ENCODE results near the gene ATP8B4. TPM values are rescaled to one million over a fixed set of nuclear protein-coding genes. Genes with fewer than 3 reads are reported as not detected.

The ATP8B4 gene
- total and polyA plus RNA-seq, 10 of the 15 experiments (the other 5 are each of a cell fraction or from before 2014, with no cell fraction given): 0.02 to 0.94 (median 0.19) TPM

- no peak for FAIRE-seq
- no TSS peak for BruUV-seq (replicated peaks)
- no peak overlapping the region for H3K9ac ChIP-seq (ENCODE audit: control insufficient read depth, insufficient read depth, low read length)
- H3K27ac ChIP-seq (ENCODE audit: control insufficient read depth, insufficient read depth): no peak overlapping the region
- POLR2A ChIA-PET: no interaction called here
- H3K9me3 ChIP-seq (replicated peaks; ENCODE audit: control insufficient read depth, insufficient read depth, low read length): no peaks in the 10 kb centered on the region
- H3K4me2 ChIP-seq (ENCODE audit: control insufficient read depth, insufficient read depth): no peak overlapping the region
- H3K27me3 ChIP-seq (replicated peaks in 1 of 2; ENCODE audit: control insufficient read depth in 2 of 2, insufficient read depth in 2 of 2, low read length in 1 of 2): no peaks in the 10 kb centered on the region
- intact Hi-C loops (cut with micrococcal nuclease; ENCODE audit: unreplicated experiment): no loop called here
- SMC1A ChIA-PET (ENCODE audit: uncharacterized antibody, unreplicated experiment): interaction anchor here (3.1 kb wide), 1 partner anchor 26 kb away, joined by 10 read pairs; no protein-coding TSS in a partner anchor
- no peak for DNase-seq (ENCODE audit: low read depth, low spot score)
- no peak overlapping the region for H2AFZ ChIP-seq (ENCODE audit: control insufficient read depth, low read depth, low read length)
- H3K36me3 ChIP-seq (ENCODE audit: control insufficient read depth in 2 of 2, insufficient read depth in 2 of 2, low read length in 1 of 2): no peaks in the 10 kb centered on the region
- 0% methylated on average over 1 of the region's 1 CpG for WGBS (ENCODE audit: insufficient coverage, insufficient replicate concordance, low lambda C conversion rate, missing lambda C conversion rate)
- no peaks in the 10 kb centered on the region; the same call in 1 of the 2 replicates for H3K4me1 ChIP-seq (ENCODE audit: control insufficient read depth, insufficient read depth, low read length)
- TF ChIP-seq HCFC1 (IDR thresholded peaks at IDR 0.05; ENCODE audit: low read length): no peak
- TF ChIP-seq PAX5 (IDR thresholded peaks at IDR 0.05; ENCODE audit: borderline replicate concordance, low read depth, low read length): no peak
- TF ChIP-seq IRF5 (IDR thresholded peaks at IDR 0.05; ENCODE audit: borderline replicate concordance): no peak
- TF ChIP-seq USF2 (IDR thresholded peaks at IDR 0.05; ENCODE audit: borderline replicate concordance, low read depth, low read length): no peak
- RAD21 ChIA-PET (ENCODE audit: unreplicated experiment): interaction anchor here (3.5 kb wide), 1 partner anchor 26 kb away, joined by 19 read pairs; no protein-coding TSS in a partner anchor
- H3K79me2 ChIP-seq (ENCODE audit: control insufficient read depth, insufficient read depth, low read length): no peaks in the 10 kb centered on the region
- no peaks in the 10 kb centered on the region for H4K20me1 ChIP-seq (ENCODE audit: control insufficient read depth, insufficient read depth)
- CTCF ChIA-PET: interaction anchor here (0.7 to 2.1 kb wide), 2 partner anchors 74 to 339 kb away, joined by 3 to 5 read pairs; no protein-coding TSS in a partner anchor
- in situ Hi-C loops (cut with MboI): no loop called here
- no peak for ATAC-seq
- H3K4me3 ChIP-seq: no peak overlapping the region
Observed at GRCh38 chr15:49977306-49977705, 141.7 kb downstream of the ATP8B4 start.

GRCh38 chr15:49964551-49964950 lies 154.5 kb downstream of the ATP8B4 start:
- RAD21 ChIA-PET (ENCODE audit: unreplicated experiment): no interaction called here
- no peaks in the 10 kb centered on the region for H3K4me1 ChIP-seq (ENCODE audit: control insufficient read depth, insufficient read depth, low read length)
- H3K4me3 ChIP-seq: no peak overlapping the region
- CTCF ChIA-PET: no interaction called here
- POLR2A ChIA-PET: no interaction called here
- in situ Hi-C loops (cut with MboI): no loop called here
- H3K4me2 ChIP-seq (ENCODE audit: control insufficient read depth, insufficient read depth): no peak overlapping the region
- no peak for DNase-seq (ENCODE audit: low read depth, low spot score)
- H2AFZ ChIP-seq (ENCODE audit: control insufficient read depth, low read depth, low read length): no peak overlapping the region
- no peak for ATAC-seq
- no peaks in the 10 kb centered on the region for H4K20me1 ChIP-seq (ENCODE audit: control insufficient read depth, insufficient read depth)
- intact Hi-C loops (cut with micrococcal nuclease; ENCODE audit: unreplicated experiment): no loop called here
- no peaks in the 10 kb centered on the region for H3K36me3 ChIP-seq (ENCODE audit: control insufficient read depth in 2 of 2, insufficient read depth in 2 of 2, low read length in 1 of 2)
- 20% methylated on average over 1 of the region's 1 CpG for WGBS (ENCODE audit: insufficient coverage, insufficient replicate concordance, low lambda C conversion rate, missing lambda C conversion rate)
- no peak overlapping the region for H3K9ac ChIP-seq (ENCODE audit: control insufficient read depth, insufficient read depth, low read length)
- no peaks in the 10 kb centered on the region for H3K79me2 ChIP-seq (ENCODE audit: control insufficient read depth, insufficient read depth, low read length)
- SMC1A ChIA-PET (ENCODE audit: uncharacterized antibody, unreplicated experiment): no interaction called here
- no TSS peak for BruUV-seq (replicated peaks)
- H3K27me3 ChIP-seq (replicated peaks in 1 of 2; ENCODE audit: control insufficient read depth in 2 of 2, insufficient read depth in 2 of 2, low read length in 1 of 2): no peaks in the 10 kb centered on the region
- no peak overlapping the region for H3K27ac ChIP-seq (ENCODE audit: control insufficient read depth, insufficient read depth)
- FAIRE-seq: no peak
- H3K9me3 ChIP-seq (replicated peaks; ENCODE audit: control insufficient read depth, insufficient read depth, low read length): no peaks in the 10 kb centered on the region
- no peak for TF ChIP-seq RELA (IDR thresholded peaks at IDR 0.05; ENCODE audit: borderline replicate concordance, partially characterized antibody)
- TF ChIP-seq CHD2 (IDR thresholded peaks at IDR 0.05; ENCODE audit: borderline replicate concordance, low read depth, low read length): no peak
- no peak for TF ChIP-seq REST (IDR thresholded peaks at IDR 0.05; ENCODE audit: low read depth, low read length)
- TF ChIP-seq SMC3 (IDR thresholded peaks at IDR 0.05; ENCODE audit: borderline replicate concordance, low read length): no peak
- TF ChIP-seq MTA2 (IDR thresholded peaks at IDR 0.05; ENCODE audit: low read depth): no peak
- TF ChIP-seq TCF7 (IDR thresholded peaks at IDR 0.05; ENCODE audit: borderline replicate concordance): no peak
- TF ChIP-seq SREBF2 (IDR thresholded peaks at IDR 0.05; ENCODE audit: low read length): no peak
- TF ChIP-seq NBN (IDR thresholded peaks at IDR 0.05): no peak
- no peak for TF ChIP-seq MTA3 (IDR thresholded peaks at IDR 0.05; ENCODE audit: borderline replicate concordance, low read length)

All from GM12878 (cell line).